ENCODE measurements around the gene MSH2. TPM values are rescaled to one million over a fixed set of nuclear protein-coding genes. Genes with fewer than 3 reads are reported as not detected.
A peak's percentile ranks its signal among the peaks of the same experiment; 100 is the strongest.

The MSH2 gene
- total RNA-seq, 2 donors from 2014 or later, result 126 to 135 TPM

GRCh38 chr2:47401789-47402554 lies 984 bp upstream of the MSH2 start:
- DNase-seq, result peak; percentile 74
- Histone ChIP-seq H3K4me3 (ENCODE audit: low read length) (peak overlapping the region; percentile 96), H3K9ac (ENCODE audit: extremely low read depth, low read length, poor library complexity, severe bottlenecking) (peak overlapping the region; percentile 65), H3K9me3 (ENCODE audit: control insufficient read depth, low read length) (peaks cover 14% of the 10 kb centered on the region), H3K27ac (ENCODE audit: low read depth, low read length) (no peak overlapping the region), H3K4me1 (ENCODE audit: control insufficient read depth, insufficient read depth, low read length) (peaks cover 3% of the 10 kb centered on the region), H3K27me3 (ENCODE audit: control insufficient read depth, insufficient read depth, low read length, poor library complexity, severe bottlenecking) (no peaks in the 10 kb centered on the region), H3K36me3 (ENCODE audit: control insufficient read depth, insufficient read depth, low read length) (peaks cover 25% of the 10 kb centered on the region)
- Mint-ChIP-seq H3K27ac (peak overlapping the region; percentile 99), H3K4me3 (peak overlapping the region; percentile 98), H3K9me3 (peaks cover 14% of the 10 kb centered on the region), H3K36me3 (ENCODE audit: low read depth) (peaks cover 21% of the 10 kb centered on the region), H3K4me1 (peaks cover 20% of the 10 kb centered on the region), H3K27me3 (ENCODE audit: insufficient read depth) (no peaks in the 10 kb centered on the region)
- peak; percentile 24 for TF ChIP-seq CTCF (conservative IDR thresholded peaks at IDR 0.05)
- WGBS, 2 experiments (ENCODE audit: insufficient coverage in 1 of 2, insufficient read length in 1 of 2), result 75 to 86% methylated on average over 29 to 35 of the region's 36 CpGs

GRCh38 chr2:47402555-47402804 lies 476 bp upstream of the MSH2 start:
- no peaks in the 10 kb centered on the region for H3K27me3 ChIP-seq (ENCODE audit: control insufficient read depth, insufficient read depth, low read length, poor library complexity, severe bottlenecking)
- H3K4me3 ChIP-seq (ENCODE audit: low read length), result peak overlapping the region; percentile 96
- DNase-seq, result no peak
- H3K4me1 ChIP-seq (ENCODE audit: control insufficient read depth, insufficient read depth, low read length), result peaks cover 3% of the 10 kb centered on the region
- peaks cover 19% of the 10 kb centered on the region for H3K9me3 ChIP-seq (ENCODE audit: control insufficient read depth, low read length)
- no peaks in the 10 kb centered on the region for H3K27me3 Mint-ChIP-seq (ENCODE audit: insufficient read depth)
- peaks cover 19% of the 10 kb centered on the region for H3K9me3 Mint-ChIP-seq
- peak overlapping the region; percentile 98 for H3K4me3 Mint-ChIP-seq
- peaks cover 30% of the 10 kb centered on the region for H3K36me3 ChIP-seq (ENCODE audit: control insufficient read depth, insufficient read depth, low read length)
- WGBS, 2 experiments (ENCODE audit: insufficient coverage in 1 of 2, insufficient read length in 1 of 2), result 7 to 10% methylated on average over 8 of the region's 8 CpGs
- no peak for TF ChIP-seq CTCF (conservative IDR thresholded peaks at IDR 0.05)
- peak overlapping the region; percentile 65 for H3K9ac ChIP-seq (ENCODE audit: extremely low read depth, low read length, poor library complexity, severe bottlenecking)
- peaks cover 20% of the 10 kb centered on the region for H3K4me1 Mint-ChIP-seq
- peak overlapping the region; percentile 25 for H3K27ac ChIP-seq (ENCODE audit: low read depth, low read length)
- peaks cover 26% of the 10 kb centered on the region for H3K36me3 Mint-ChIP-seq (ENCODE audit: low read depth)
- H3K27ac Mint-ChIP-seq, result peak overlapping the region; percentile 99

- no peak overlapping the region for H3K27ac ChIP-seq (ENCODE audit: low read depth, low read length)
- 3 to 8% methylated on average over 19 to 24 of the region's 24 CpGs for WGBS, 2 experiments (ENCODE audit: insufficient coverage in 1 of 2, insufficient read length in 1 of 2)
- peak; percentile 61 for DNase-seq
These were observed 745 bp downstream of the MSH2 start for GRCh38 chr2:47403609-47404193.

More at GRCh38 chr2:47403609-47404193, 745 bp downstream of the MSH2 start:
- Mint-ChIP-seq H3K9me3 (peaks cover 26% of the 10 kb centered on the region), H3K27me3 (ENCODE audit: insufficient read depth) (no peaks in the 10 kb centered on the region), H3K4me3 (peak overlapping the region; percentile 98), H3K36me3 (ENCODE audit: low read depth) (peaks cover 38% of the 10 kb centered on the region), H3K27ac (peak overlapping the region; percentile 99), H3K4me1 (peaks cover 23% of the 10 kb centered on the region)
- peaks cover 3% of the 10 kb centered on the region for H3K4me1 ChIP-seq (ENCODE audit: control insufficient read depth, insufficient read depth, low read length)
- H3K9me3 ChIP-seq (ENCODE audit: control insufficient read depth, low read length), result peaks cover 27% of the 10 kb centered on the region
- no peak for TF ChIP-seq CTCF (conservative IDR thresholded peaks at IDR 0.05)
- peaks cover 42% of the 10 kb centered on the region for H3K36me3 ChIP-seq (ENCODE audit: control insufficient read depth, insufficient read depth, low read length)
- H3K27me3 ChIP-seq (ENCODE audit: control insufficient read depth, insufficient read depth, low read length, poor library complexity, severe bottlenecking), result no peaks in the 10 kb centered on the region
- H3K4me3 ChIP-seq (ENCODE audit: low read length), result peak overlapping the region; percentile 96
- peak overlapping the region; percentile 90 for H3K9ac ChIP-seq (ENCODE audit: extremely low read depth, low read length, poor library complexity, severe bottlenecking)
